Amniotic stem cell (primary cell): ENCODE measurements around the gene ELFN2.

ENCODE experiments used
- DNase-seq: peaks from one replicate; lab custom pipeline; 2025; lab: John Stamatoyannopoulos, UW

Gene ELFN2

GRCh38 chr22:37455896-37456295 is 28.6 kb upstream of the ELFN2 start:
- no peak for DNase-seq

DNA sequence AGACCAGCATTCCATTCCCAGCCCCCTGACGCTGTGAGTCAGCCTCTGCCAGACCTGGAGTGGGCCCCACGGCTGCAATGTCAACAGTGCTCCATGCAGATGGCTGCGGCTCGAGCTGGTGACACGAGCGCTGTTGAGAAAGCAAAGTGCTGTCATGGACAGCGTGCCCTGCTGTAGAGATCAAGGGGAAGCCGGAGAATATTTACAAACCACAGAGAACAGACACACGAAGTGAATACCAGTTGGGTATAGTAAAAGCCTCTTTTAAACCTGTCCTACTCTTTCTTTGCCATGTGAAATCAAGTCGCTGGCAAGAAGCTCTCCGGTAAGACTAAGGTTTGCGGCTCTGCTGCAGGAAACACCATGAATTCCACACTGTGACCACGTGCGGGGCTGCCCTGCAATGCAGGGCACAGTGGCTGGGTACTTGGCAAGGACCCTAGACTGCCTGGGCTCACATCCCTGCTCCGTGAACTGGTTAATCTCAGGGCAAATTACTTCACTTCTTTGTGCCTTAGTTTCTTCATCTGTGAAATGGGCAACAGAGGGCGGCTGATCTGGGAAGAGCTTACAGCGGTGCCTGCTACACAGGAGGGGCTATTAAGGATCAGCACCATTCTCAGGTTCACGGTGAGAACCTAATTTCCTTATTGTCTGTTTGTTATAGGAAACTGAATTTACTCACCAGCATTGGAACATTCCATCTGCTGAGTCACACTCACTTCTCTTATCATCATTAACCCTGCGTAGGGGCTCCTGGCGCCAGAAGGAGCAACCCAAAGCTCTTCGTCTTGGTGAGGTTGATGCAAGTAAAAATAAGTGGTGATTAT is 27.8 kb upstream of the ELFN2 start:
- DNase-seq: peak; percentile 20

GRCh38 chr22:37453696-37454095 is 26.4 kb upstream of the ELFN2 start:
- DNase-seq: no peak

DNA sequence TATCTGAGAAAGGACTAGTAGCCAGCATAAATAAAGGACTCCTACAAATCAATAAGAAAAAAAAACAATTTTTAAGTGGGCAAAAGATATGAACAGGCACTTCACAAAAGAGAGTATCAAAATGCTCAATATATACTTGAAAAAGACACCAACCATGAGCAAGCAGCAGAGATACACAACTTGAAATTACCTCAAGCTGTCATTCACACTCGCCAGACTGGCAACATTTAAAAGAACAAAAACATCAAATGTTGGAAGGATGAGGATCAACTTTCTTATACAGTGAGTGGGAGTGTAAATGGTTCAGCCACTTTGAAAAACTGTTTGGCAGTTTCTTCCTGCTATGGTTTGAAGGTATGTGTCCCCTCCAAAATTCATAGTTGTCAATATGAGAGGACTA is 23.9 kb upstream of the ELFN2 start:
- no peak for DNase-seq

GRCh38 chr22:37449331-37450001 is 22.2 kb upstream of the ELFN2 start:
- DNase-seq: no peak

DNA sequence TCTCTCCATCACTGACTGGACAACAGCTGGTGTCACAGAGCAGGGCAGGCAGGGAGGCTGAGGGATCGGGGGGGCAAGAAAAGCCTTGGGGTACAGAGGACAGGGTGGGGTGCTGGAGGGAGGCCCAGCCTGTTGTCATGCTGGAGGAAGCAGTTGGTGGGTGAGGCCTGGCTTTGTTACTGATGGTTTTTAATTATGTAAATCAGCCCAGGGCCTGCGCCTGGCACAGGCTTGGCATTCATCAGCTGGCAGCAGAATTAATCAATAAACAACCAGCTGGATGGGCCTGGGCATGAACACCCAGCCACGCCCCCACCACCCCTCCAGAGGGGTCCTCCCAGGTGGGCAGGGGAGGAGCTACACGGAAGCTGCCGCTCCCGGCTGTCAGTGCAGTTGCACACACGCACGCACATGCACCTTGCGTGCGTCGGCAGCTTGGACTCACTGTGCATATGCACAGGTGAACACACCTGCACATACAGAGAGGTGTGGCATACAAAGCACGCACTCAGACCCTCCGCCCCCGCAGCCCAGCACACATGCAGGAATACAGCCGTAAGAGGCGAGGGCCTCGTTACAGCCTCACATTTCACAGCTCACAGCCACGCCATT is 21.3 kb upstream of the ELFN2 start:
- no peak for DNase-seq

DNA sequence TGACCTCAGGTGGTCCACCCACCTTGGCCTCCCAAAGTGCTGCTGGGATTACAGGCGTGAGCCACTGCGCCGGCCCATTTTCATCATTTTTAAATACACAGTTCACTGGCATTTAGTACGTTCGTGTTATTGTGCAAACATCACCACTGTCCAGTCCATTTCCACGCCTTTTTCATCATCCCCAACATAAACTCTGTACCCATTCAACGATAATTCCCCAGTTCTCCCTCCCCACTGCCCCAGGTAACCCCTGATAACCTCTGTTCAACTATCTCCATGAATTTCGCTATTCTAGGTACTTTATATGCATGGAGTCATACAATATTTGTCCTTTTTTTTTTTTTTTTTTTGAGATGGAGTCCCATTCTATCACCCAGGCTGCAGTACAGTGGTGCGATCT is 18.2 kb upstream of the ELFN2 start:
- no peak for DNase-seq

GRCh38 chr22:37443977-37444376 is 16.7 kb upstream of the ELFN2 start:
- DNase-seq: no peak

- no peak for DNase-seq
These were observed 15.8 kb upstream of the ELFN2 start for GRCh38 chr22:37443086-37443485.

DNA sequence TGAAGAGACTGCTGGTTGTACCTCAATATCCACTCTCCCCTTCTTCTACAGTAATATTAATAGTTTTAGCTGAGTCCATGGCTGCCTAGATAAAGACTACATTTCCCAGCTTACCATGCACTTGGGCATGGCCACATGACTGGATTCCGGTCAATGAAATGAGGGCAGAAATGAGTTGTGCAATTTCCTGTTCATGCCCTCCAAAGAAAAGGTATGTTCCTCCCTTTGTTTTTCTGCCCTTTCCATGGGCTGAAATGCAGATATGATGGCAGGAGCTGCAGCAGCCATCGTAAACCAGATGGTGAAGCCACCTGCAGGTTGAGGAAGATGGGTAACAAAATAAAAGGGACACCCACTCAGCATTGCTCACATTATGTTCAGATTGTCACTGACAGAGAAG is 15.3 kb upstream of the ELFN2 start:
- no peak for DNase-seq

DNA sequence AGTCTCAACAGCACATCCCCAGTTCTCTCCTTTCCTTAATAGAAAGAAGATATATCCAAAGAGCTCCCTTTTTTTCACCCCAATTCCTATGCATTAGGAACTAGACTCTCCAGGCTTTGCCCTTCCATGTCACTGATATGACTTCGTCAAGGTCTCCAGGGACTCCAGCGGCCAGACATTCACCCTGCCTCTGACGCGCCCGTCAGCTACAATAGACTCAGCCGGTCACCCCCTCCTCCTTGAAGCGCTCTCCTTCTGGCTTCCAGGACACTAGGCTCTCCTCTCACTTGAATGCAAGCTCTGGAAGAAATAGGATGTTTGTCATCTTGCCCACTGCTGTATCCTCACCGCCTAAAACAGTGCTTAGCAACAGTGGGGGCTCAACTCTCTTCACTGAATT is 14.9 kb upstream of the ELFN2 start:
- DNase-seq: no peak

DNA sequence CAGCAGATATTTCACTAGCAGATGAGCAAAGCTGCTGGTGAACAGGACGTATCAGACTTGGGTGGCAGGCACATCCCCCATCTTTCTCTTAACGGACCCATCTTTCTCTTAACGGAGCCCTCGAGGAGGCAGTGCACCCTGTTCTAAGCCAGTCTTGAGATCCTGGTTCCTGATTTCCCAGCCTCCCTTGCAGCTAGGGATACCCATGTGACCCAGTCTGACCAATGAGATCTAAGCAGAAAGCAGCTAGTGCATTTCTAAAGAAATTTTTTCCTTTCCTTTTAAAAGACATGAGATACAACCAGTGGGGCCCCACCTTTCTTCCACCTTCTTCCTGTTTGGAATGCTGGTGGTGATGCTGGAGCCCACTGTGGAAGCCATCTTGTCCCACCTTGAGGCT is 13.6 kb upstream of the ELFN2 start:
- DNase-seq: no peak

GRCh38 chr22:37439347-37439746 is 12.1 kb upstream of the ELFN2 start:
- no peak for DNase-seq

GRCh38 chr22:37435970-37436603 is 8.8 kb upstream of the ELFN2 start:
- no peak for DNase-seq

- DNase-seq: no peak
These were observed 6.5 kb upstream of the ELFN2 start for GRCh38 chr22:37433786-37434185.

- no peak for DNase-seq
These were observed 5.4 kb upstream of the ELFN2 start for GRCh38 chr22:37432708-37433054.

- DNase-seq: peak; percentile 86
These were observed 4.8 kb upstream of the ELFN2 start for GRCh38 chr22:37431801-37432707.

GRCh38 chr22:37431366-37431765 is 4.1 kb upstream of the ELFN2 start:
- no peak for DNase-seq

DNA sequence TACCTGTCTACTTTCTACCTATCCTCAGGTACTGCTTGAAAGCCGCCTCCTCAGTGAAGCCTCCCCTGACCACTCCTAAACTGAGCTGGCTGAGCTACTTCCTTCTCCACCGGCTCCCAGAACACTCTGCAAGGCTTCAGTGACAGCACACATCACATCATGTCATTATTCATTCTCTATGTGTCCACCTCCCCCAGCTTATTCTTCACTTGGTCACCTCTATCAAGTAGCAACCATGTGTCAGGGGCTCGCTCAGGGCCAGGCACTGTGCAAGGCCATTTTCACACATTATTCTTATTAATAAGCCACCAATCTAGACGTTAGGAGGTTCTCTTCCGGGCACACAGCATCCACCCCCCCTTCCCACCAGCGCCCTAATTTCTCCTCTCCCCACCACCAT is 3.7 kb upstream of the ELFN2 start:
- DNase-seq: no peak

GRCh38 chr22:37428649-37429586 is 1.6 kb upstream of the ELFN2 start:
- DNase-seq: no peak
